BE2C (cell line): ENCODE results near the gene MRPS10.
"Not testable (repeated sequence)": the region's sequence is repeated elsewhere in the genome, so short reads cannot be mapped to it uniquely, and the experiment has no call there.

ENCODE experiments used
- DNase-seq: peaks from one replicate; pipeline ENCODE4 v3.0.0-alpha.2; 2020
- H3K27me3 ChIP-seq: fragments of 250-450 bp; sonication (Bioruptor Pico); 2 replicates; pipeline ENCODE4 v1.5.1; 2020; ENCODE audit warnings: mild to moderate bottlenecking
- H3K36me3 ChIP-seq: fragments of 250-450 bp; sonication (Bioruptor Pico); 2 replicates; pipeline ENCODE4 v1.5.1; 2020; ENCODE audit warnings: mild to moderate bottlenecking
- H3K4me1 ChIP-seq: fragments of 250-450 bp; sonication (Bioruptor Pico); 2 replicates; pipeline ENCODE4 v1.5.1; 2020
- H3K4me3 ChIP-seq: 2 replicates; pipeline ENCODE4 v1.5.1; 2011; ENCODE audit warnings: low read depth, low read length
- H3K9me3 ChIP-seq: fragments of 250-450 bp; sonication (Bioruptor Pico); 2 replicates; pipeline ENCODE4 v1.5.1; 2020
- CTCF ChIP-seq: IDR thresholded peaks from 2 replicates; pipeline ENCODE4 v1.5.1; 2012; ENCODE audit warnings: mild to moderate bottlenecking, low read depth, low read length

MRPS10 gene

GRCh38 chr6:42222448-42222847 lies 4.8 kb upstream of the MRPS10 start:
- H3K36me3 ChIP-seq = no peaks in the 10 kb centered on the region
- H3K9me3 ChIP-seq = no peaks in the 10 kb centered on the region
- no peaks in the 10 kb centered on the region for H3K27me3 ChIP-seq
- TF ChIP-seq CTCF = no peak
- DNase-seq = no peak
- H3K4me3 ChIP-seq = no peak overlapping the region
- H3K4me1 ChIP-seq = no peaks in the 10 kb centered on the region; the same call in 1 of the 2 replicates

GRCh38 chr6:42221546-42221945 lies 3.9 kb upstream of the MRPS10 start:
- H3K9me3 ChIP-seq = no peaks in the 10 kb centered on the region
- no peak overlapping the region for H3K4me3 ChIP-seq
- TF ChIP-seq CTCF = no peak
- no peak for DNase-seq
- no peaks in the 10 kb centered on the region for H3K27me3 ChIP-seq
- H3K4me1 ChIP-seq = no peaks in the 10 kb centered on the region; the same call in 1 of the 2 replicates
- H3K36me3 ChIP-seq = no peaks in the 10 kb centered on the region

GRCh38 chr6:42220807-42221206 lies 3.1 kb upstream of the MRPS10 start:
- no peak for DNase-seq
- Histone ChIP-seq H3K4me1 (no peaks in the 10 kb centered on the region; the same call in 1 of the 2 replicates), H3K27me3 (no peaks in the 10 kb centered on the region), H3K9me3 (no peaks in the 10 kb centered on the region), H3K4me3 (no peak overlapping the region), H3K36me3 (no peaks in the 10 kb centered on the region)
- TF ChIP-seq CTCF = no peak

- Histone ChIP-seq H3K4me1 (no peaks in the 10 kb centered on the region), H3K9me3 (no peaks in the 10 kb centered on the region), H3K36me3 (peaks cover 18% of the 10 kb centered on the region), H3K27me3 (no peaks in the 10 kb centered on the region), H3K4me3 (peak overlapping the region; percentile 95)
- DNase-seq = no peak
- no peak for TF ChIP-seq CTCF
Observed at GRCh38 chr6:42217157-42217518, 523 bp downstream of the MRPS10 start.

- H3K9me3 ChIP-seq, H3K27me3 ChIP-seq, H3K4me1 ChIP-seq, DNase-seq: not testable (repeated sequence)
- Histone ChIP-seq H3K4me3 (peak overlapping the region; percentile 95), H3K36me3 (peaks cover 25% of the 10 kb centered on the region)
Observed at GRCh38 chr6:42216495-42216894, 1.2 kb downstream of the MRPS10 start.

GRCh38 chr6:42212442-42212841 lies 5.2 kb downstream of the MRPS10 start:
- no peak for TF ChIP-seq CTCF
- H3K4me3 ChIP-seq = no peak overlapping the region
- no peaks in the 10 kb centered on the region for H3K9me3 ChIP-seq
- no peaks in the 10 kb centered on the region for H3K27me3 ChIP-seq
- peaks cover 59% of the 10 kb centered on the region for H3K36me3 ChIP-seq
- no peaks in the 10 kb centered on the region for H3K4me1 ChIP-seq
- DNase-seq = no peak

- Histone ChIP-seq H3K36me3 (peaks cover 60% of the 10 kb centered on the region), H3K27me3 (no peaks in the 10 kb centered on the region), H3K4me3 (no peak overlapping the region), H3K9me3 (no peaks in the 10 kb centered on the region), H3K4me1 (no peaks in the 10 kb centered on the region)
- no peak for DNase-seq
- no peak for TF ChIP-seq CTCF
Observed at GRCh38 chr6:42211726-42212125, 5.9 kb downstream of the MRPS10 start.
